Ureter (tissue), 1 donor: ENCODE results near the gene KCNK1. TPM values are rescaled to one million over a fixed set of nuclear protein-coding genes. Genes with fewer than 3 reads are reported as not detected.
"Not testable (repeated sequence)": the region's sequence is repeated elsewhere in the genome, so short reads cannot be mapped to it uniquely, and the experiment has no call there.

Experiments used
- DNase-seq: peaks from one replicate; pipeline ENCODE4 v3.0.0-alpha.2; 2020; ENCODE audit warnings: low spot score
- total RNA-seq: library from RNA; stranded (reverse); gene quantifications from one replicate; pipeline ENCODE4 v1.2.4, GENCODE V29; 2023
- donor health status: DM: yes; HTN: yes; CAD: no.

KCNK1 gene
- total RNA-seq, 1 donor from 2014 or later, result 6.9 TPM

- no peak for DNase-seq
These were observed 51.8 kb downstream of the KCNK1 start for GRCh38 chr1:233665575-233666270.

DNA sequence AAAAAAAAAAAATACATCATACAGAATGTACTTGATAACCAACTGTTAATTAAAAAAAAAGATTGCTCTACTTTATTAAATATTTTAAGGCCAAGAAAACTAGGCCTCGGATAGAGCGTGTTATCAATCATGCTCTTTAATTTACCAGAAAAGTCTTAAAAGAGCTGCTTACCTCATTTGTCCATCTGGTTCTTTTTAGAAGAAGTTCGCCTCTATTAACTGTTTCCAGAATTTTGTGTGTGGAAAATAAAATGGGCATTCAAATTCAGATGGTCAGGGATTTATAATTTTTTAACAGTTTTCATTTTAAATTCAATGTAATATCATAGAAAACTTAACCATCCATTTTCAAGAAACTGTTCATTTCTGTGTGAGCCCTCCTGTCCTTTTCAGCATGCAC is 53.8 kb downstream of the KCNK1 start:
- no peak for DNase-seq

- DNase-seq, result no peak
These were observed 54.3 kb downstream of the KCNK1 start for GRCh38 chr1:233668146-233668724.

- no peak for DNase-seq
These were observed 54.9 kb downstream of the KCNK1 start for GRCh38 chr1:233668725-233669294.

DNA sequence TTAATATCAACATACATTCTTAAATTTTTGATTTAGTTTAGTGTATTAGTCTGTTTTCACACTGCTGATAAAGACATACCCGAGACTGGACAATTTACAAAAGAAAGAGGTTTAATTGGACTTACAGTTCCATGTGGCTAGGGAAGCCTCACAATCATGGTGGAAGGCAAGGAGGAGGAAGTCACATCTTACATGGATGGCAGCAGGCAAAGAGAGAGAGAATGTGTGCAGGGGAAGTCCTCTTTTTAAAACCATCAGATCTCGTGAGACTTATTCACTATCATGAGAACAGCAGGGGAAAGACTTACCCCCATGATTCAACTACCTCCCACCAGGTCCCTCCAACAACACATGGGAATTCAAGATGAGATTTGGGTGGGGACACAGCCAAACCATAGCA is 56.5 kb downstream of the KCNK1 start:
- DNase-seq, result not testable (repeated sequence)

GRCh38 chr1:233671286-233671685 is 57.4 kb downstream of the KCNK1 start:
- DNase-seq, result no peak

DNA sequence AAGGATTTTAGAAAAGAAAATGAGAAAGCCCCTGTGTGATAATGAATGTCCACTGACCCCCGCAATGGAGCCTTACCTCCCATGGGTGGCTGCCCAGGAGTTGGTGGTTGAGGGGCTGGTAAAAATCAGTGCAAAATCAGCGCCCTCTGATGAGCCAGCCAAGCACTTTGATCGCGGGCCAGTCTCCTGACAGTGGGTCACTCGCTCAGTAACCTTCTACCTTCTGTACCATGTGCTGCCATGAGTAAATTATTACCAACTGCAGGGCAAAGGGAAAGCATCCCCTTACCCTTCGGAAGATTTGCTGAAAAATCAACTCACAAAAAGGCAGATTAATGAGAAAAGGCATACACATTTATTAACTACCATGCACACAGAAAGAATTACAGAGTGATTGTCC is 58.8 kb downstream of the KCNK1 start:
- no peak for DNase-seq

GRCh38 chr1:233673261-233673946 is 59.5 kb downstream of the KCNK1 start:
- no peak for DNase-seq

DNA sequence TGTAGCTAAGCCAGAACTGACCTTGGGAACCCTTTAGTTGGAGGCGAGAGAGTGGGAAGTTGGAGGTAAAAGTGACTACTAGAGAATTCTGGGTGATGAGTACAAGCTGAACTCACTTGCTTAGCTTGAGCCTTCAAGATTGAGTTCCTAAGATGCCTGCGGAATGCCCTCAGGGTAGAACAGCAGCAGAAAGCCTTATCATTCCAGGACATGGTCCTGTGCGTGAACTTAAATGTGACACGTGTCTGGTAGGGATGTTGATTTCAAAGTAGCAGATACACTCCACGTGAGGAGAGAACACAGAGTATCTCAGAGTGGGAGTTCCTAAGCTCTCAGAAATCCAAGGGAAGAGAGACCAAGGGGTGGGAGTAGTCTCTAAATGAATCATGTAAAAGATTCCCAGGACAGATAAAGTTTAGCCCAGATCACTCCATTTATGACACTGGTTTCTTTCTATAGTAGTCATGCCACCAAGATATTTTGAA is 60.1 kb downstream of the KCNK1 start:
- no peak for DNase-seq

- no peak for DNase-seq
These were observed 61.5 kb downstream of the KCNK1 start for GRCh38 chr1:233675446-233675845.

GRCh38 chr1:233675893-233676292 is 62.0 kb downstream of the KCNK1 start:
- no peak for DNase-seq

GRCh38 chr1:233677690-233678354 is 63.9 kb downstream of the KCNK1 start:
- DNase-seq, result no peak

- DNase-seq, result no peak
These were observed 65.1 kb downstream of the KCNK1 start for GRCh38 chr1:233679030-233679429.

GRCh38 chr1:233679591-233680373 is 65.9 kb downstream of the KCNK1 start:
- no peak for DNase-seq

DNA sequence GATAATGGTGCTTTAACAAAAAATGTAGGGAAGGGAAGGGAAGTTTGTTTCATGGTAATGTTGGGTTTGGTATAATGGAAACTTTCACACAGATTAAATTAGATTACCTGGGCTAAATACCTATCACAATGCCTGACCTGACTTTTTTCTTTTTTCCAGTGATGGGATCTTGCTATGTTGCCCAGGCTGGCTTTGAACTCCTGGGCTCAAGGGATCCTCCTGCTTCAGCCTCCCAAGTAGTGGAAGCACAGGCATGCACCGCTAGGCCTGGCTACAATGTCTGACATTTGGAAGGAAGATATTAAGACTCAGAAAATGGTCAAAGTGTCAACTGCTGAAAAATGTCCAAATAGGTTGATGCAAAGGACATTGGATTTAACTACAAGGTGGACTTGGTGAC is 67.4 kb downstream of the KCNK1 start:
- DNase-seq, result no peak

GRCh38 chr1:233686653-233687052 is 72.7 kb downstream of the KCNK1 start:
- not testable (repeated sequence) for DNase-seq

- DNase-seq, result no peak
These were observed 75.3 kb downstream of the KCNK1 start for GRCh38 chr1:233689017-233689747.

GRCh38 chr1:233689748-233690254 is 75.9 kb downstream of the KCNK1 start:
- DNase-seq, result no peak

DNA sequence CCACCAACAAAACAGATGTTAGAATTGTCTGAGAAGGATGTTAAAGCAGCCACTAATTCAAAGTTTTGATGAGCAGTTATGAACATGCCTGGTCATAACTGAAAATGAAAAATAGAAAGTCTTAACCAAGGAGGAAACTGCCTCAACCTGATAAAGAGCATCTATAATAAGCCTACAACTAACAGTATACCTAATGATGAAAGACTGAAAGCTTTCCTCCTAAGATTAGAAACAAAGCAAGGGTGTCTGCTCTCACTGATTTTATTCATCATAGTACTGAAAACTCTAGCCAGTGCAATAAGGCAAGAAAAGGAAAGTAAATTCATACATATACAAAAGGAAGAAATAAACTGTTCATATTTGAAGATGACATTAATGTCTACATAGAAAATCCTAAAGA is 82.0 kb downstream of the KCNK1 start:
- no peak for DNase-seq

GRCh38 chr1:233700338-233700737 is 86.4 kb downstream of the KCNK1 start:
- no peak for DNase-seq
